AG09319 (cell line): ENCODE results near the gene HDAC5.
"Not testable (repeated sequence)": the region's sequence is repeated elsewhere in the genome, so short reads cannot be mapped to it uniquely, and the experiment has no call there.

Experiments used
- DNase-seq: peaks from one replicate; pipeline ENCODE4 v3.0.0-alpha.2; 2010; ENCODE audit warnings: low read depth; ENCODE audit errors: extremely low read depth
- TF ChIP-seq, protein P1 (sequence below): IDR thresholded peaks from 2 replicates; pipeline ENCODE4 v1.5.1; 2011; ENCODE audit warnings: low read depth, mild to moderate bottlenecking, inconsistent platforms, low read length, moderate library complexity

HDAC5 gene

DNA sequence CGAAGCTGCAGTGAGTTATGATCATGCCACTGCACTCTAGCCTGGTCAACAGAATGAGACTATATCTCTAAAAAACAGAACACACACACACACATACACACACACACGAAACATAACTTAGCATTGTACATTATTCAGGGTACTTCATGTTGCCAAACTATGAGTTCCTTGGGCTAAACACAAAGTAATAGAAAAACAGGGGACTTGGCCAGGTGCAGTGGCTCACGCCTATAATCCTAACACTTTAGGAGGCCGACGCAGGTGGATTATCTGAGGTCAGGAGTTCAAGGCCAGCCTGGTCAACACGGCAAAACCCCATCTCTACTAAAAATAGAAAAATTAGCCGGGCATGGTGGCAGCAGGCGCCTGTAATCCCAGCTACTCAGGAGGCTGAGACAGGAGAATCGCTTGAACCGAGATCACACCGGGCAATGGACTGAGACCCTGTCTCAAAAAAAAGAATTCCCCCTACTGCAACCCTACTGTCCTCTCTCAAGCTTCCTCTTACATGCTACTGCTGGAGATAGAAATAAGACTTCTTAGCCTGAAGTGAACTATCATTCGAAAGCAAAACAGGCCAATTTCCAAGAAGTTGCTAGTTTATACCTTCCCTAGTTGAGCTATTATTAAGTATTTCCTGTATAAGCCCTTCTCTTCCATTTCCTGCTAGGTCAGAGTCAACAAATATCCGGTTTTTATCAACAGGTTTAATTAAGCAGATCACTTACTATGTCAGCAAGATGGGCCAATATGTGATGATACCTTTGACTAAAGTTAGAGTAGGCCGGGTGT lies 64.1 kb downstream of the HDAC5 start:
- no peak for DNase-seq
- TF ChIP-seq, protein P1, sequence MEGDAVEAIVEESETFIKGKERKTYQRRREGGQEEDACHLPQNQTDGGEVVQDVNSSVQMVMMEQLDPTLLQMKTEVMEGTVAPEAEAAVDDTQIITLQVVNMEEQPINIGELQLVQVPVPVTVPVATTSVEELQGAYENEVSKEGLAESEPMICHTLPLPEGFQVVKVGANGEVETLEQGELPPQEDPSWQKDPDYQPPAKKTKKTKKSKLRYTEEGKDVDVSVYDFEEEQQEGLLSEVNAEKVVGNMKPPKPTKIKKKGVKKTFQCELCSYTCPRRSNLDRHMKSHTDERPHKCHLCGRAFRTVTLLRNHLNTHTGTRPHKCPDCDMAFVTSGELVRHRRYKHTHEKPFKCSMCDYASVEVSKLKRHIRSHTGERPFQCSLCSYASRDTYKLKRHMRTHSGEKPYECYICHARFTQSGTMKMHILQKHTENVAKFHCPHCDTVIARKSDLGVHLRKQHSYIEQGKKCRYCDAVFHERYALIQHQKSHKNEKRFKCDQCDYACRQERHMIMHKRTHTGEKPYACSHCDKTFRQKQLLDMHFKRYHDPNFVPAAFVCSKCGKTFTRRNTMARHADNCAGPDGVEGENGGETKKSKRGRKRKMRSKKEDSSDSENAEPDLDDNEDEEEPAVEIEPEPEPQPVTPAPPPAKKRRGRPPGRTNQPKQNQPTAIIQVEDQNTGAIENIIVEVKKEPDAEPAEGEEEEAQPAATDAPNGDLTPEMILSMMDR = no peak

DNA sequence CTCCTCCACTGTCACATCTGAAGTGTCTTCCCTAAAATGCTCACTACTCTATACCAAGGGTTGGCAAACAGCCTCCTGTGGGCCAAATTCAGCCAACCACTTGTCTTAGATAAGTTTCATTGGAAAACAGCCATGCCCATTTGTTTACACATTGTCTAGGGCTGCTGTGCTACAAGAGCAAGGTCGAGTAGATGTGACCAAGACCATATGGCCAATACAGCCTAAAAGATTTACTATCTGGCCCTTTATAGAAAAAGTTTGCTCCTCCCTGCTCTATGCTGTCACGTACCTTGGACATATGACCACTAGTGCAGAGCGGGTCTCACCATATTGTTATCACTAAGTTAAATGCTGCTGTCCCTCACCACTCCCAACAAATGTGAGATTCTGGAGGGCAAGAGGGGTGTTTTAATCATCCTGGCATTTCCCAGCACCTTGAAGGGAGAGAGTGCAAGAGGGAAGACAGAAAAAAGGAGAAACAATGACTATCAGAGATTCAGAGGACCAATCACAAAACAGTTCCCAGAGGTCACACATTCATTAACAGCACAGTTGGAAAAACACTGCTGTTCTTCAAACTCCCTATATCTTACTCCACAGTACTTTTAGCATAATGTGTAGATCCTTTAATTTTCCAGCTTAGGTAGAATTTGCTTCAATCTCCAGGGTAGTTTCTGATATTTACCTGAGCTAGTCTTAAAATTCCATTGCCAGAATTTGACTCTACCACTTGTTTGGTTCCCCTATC lies 70.1 kb downstream of the HDAC5 start:
- DNase-seq = no peak
- TF ChIP-seq, protein P1 = no peak

DNA sequence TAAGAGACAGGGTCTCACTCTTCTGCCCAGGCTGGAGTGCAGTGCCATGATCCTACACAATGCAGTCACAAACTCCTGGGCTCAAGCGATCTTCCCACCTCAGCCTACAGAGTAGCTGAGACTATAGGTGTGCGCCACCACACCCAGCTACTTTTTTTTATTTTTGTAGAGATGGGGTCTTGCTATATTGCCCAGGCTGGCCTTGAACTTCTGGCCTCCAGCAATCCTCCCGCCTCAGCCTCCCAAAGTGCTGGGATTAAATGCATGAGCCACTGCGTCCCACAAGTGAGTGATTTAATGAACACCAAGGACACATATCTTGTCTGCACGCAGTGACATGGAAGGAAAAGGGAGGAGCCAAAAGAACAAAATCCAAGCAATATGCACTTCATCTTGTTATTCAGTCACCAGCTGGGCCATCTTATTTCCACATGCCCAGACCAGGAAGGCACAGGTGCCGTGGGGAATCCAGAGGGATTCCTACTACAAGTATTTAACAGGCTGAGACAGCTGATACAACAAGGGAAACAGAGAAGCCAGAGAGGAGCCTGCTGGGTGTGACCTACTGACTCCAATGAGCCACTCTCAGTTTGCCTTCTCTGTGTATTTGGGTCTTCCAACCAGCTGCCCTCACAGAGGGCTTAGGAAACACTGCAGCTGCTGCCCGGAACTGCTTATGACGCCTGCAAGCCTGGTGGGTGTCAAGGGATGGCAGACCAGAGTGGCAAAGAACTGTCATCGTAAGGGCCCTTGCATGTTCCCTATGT lies 74.0 kb downstream of the HDAC5 start:
- no peak for DNase-seq
- TF ChIP-seq, protein P1 = no peak

DNA sequence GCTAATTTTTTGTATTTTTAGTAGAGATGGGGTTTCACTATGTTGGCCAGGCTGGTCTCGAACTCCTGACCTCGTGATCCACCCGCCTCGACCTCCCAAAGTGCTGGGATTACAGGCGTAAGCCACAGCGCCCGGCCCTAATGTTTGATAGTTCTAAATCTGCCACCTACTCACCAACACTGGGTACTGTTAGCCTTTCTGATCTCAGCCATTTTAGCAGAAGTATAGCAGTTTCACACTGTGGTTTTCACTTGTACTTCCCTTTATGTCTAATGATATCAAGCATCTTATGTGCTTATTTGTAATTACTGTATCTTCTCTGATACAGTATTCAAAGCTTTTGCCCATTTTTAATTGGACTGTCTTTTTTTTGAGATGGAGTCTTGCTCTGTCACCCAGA lies 76.5 kb downstream of the HDAC5 start:
- DNase-seq = not testable (repeated sequence)

DNA sequence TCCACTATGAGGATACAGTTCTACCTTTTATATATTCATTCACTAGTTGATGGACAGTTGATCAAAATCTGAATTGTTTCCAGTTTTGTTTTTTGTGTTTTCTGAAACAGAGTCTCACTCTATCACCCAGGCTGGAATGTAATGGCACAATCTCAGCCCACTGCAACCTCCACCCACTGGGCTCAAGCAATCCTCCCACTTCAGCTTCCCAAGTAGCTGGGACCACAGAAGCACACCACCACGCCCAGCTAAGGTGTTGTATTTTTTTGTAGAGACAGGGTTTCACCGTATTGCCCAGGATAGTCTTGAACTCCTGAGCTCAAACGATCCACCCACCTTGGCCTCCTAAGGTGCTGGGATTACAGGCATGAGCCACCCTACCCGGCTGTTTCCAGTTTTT lies 78.0 kb downstream of the HDAC5 start:
- TF ChIP-seq, protein P1 = no peak

DNA sequence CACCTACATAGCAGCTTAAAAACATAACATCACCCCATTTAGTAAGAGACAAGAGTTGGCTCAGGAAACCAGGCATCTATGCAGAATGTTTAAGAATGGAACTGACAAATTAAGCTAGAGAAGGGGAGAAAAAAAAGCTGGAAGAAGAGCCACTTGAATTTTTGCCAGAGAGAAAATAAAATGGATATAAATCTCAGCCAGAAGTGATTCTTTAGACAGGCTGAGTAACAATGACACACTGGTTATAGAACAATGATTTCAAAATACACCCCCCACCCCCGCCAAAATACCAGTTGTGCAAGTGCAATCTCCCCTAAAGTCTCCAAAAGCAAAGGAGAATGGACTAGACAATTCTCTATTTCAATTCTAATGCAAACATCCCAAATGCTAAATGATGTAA lies 79.4 kb downstream of the HDAC5 start:
- TF ChIP-seq, protein P1 = no peak
- no peak for DNase-seq

More for the DNA sequence above, 78.0 kb downstream of the HDAC5 start:
- DNase-seq = no peak

DNA sequence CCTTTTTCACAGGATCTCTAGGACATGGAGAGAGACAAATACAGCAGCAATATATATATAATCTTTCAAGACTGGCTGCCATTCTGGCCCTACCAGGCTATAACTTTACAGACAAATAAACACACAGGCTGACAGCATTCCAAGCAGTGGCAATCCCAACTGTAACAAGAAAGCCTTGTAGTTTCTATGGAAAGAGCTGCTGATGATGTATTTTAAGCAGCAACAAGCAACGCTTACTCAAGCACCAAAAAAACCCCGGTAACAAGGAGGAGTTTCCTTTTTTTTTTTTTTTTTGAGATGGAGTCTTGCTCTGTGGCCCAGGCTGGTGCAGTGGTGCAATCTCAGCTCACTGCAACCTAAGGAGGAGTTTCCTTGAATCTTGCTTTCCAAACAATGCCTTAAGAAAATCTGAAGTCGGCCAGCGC lies 80.2 kb downstream of the HDAC5 start:
- peak; percentile 23 for DNase-seq

More for the DNA sequence above, 80.2 kb downstream of the HDAC5 start:
- TF ChIP-seq, protein P1 = no peak
